ENCODE measurements around the gene OR10A3.

OR10A3 gene

GRCh38 chr11:7892059-7892699 lies 49.3 kb downstream of the OR10A3 start:
- peak; percentile 29 for DNase-seq (ENCODE audit: low read depth)

DNA sequence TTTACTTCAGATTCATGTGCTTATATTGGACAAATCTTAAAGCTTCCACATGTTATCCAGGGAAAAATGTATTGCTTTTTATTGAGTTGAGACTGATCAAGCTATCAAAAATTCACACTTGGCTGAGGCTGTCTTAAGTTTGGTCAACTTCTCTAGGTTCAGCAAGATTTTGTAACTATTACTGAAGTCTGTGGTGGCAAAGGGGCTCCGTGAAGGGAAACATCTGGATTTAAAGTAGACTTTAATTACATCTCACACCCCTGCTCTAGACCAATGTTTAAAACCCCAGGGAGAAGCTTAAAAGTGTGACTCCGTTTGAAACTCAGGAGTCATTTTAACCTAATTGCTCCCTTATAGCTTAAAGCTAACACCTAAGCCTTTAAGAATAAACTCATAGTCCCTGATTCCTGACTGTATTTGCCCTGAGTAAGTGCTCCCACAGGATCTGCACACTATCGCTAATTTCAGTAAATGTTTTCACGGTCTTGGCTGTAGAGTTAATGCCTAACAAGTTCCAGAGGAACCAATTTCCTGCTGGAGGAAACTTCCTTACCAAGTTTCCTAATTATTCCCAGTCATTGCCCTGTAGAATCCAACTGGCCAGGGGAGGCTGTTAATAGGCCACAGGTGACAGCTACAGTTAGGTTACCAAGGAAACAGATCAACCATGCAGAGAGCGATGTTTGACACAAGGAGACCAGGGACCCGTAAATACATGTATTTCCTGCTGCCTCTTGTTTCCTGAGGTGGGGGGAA lies 50.9 kb downstream of the OR10A3 start:
- DNase-seq (ENCODE audit: low read depth), result no peak

GRCh38 chr11:7889985-7890384 lies 51.5 kb downstream of the OR10A3 start:
- DNase-seq (ENCODE audit: low read depth), result no peak
